SU-DHL-6 (cell line): ENCODE results near the gene PHKB.

Experiments
- H2AFZ ChIP-seq: fragments of 200-600 bp; sonication (generic); 2 replicates; pipeline ENCODE4 v1.6.1; 2014; ENCODE audit warnings: low read depth, mild to moderate bottlenecking, moderate library complexity, mixed read lengths, antibody characterized with exemption, low read length; ENCODE audit not compliant: severe bottlenecking
- H3F3A ChIP-seq: fragments of 200-600 bp; shearing (Covaris generic); 2 replicates; pipeline ENCODE4 v1.6.0; 2016; ENCODE audit warnings: antibody characterized with exemption, mild to moderate bottlenecking; ENCODE audit not compliant: insufficient read depth
- H3K27ac ChIP-seq: fragments of 200-600 bp; sonication (generic); 2 replicates; pipeline ENCODE4 v1.5.1; 2016; ENCODE audit warnings: low read depth, mild to moderate bottlenecking, low read length, moderate library complexity, mixed read lengths
- H3K27me3 ChIP-seq: fragments of 200-600 bp; sonication (generic), shearing (Covaris generic); 2 replicates; pipeline ENCODE4 v1.6.0; 2014; ENCODE audit warnings: mild to moderate bottlenecking, low read length
- H3K36me3 ChIP-seq: fragments of 200-600 bp; sonication (generic); 2 replicates; pipeline ENCODE4 v1.6.1; 2014; ENCODE audit warnings: mild to moderate bottlenecking, low read length, mixed read lengths
- H3K4me2 ChIP-seq: fragments of 300-600, 200-600 bp; shearing (Covaris generic), sonication (generic); 2 replicates; pipeline ENCODE4 v1.6.0; 2014; ENCODE audit warnings: low read length, low read depth, mild to moderate bottlenecking; ENCODE audit not compliant: poor library complexity, severe bottlenecking
- H3K4me3 ChIP-seq: fragments of 200-600 bp; sonication (generic); 2 replicates; pipeline ENCODE4 v1.5.1; 2014; ENCODE audit warnings: antibody characterized with exemption, low read length, mild to moderate bottlenecking, mixed read lengths; ENCODE audit not compliant: insufficient read depth, poor library complexity, severe bottlenecking
- H3K79me2 ChIP-seq: fragments of 200-600 bp; sonication (generic); 2 replicates; pipeline ENCODE4 v1.6.1; 2014; ENCODE audit warnings: mild to moderate bottlenecking, low read length, moderate library complexity; ENCODE audit not compliant: insufficient read depth
- H3K9ac ChIP-seq: fragments of 200-600 bp; sonication (generic); 2 replicates; pipeline ENCODE4 v1.7.0; 2014; ENCODE audit warnings: mild to moderate bottlenecking, low read length
- H3K9me2 ChIP-seq: fragments of 200-600 bp; sonication (generic); replicated peaks from 2 replicates; pipeline ENCODE4 v1.6.1; 2014; ENCODE audit warnings: low read length; ENCODE audit not compliant: insufficient read depth
- H3K9me3 ChIP-seq: fragments of 200-600 bp; sonication (generic); 2 replicates; pipeline ENCODE4 v1.6.1; 2014; ENCODE audit warnings: low read length, mixed read lengths; ENCODE audit not compliant: insufficient read depth
- H4K20me1 ChIP-seq: fragments of 200-600 bp; sonication (generic); 2 replicates; pipeline ENCODE4 v1.6.1; 2014; ENCODE audit warnings: low read depth, mild to moderate bottlenecking, antibody characterized with exemption, low read length, moderate library complexity, mixed read lengths
- EZH2phosphoT487 ChIP-seq: fragments of 200-600 bp; sonication (generic), shearing (Covaris generic); conservative IDR thresholded peaks from 2 replicates; pipeline ENCODE4 v1.6.1; 2018; ENCODE audit warnings: mild to moderate bottlenecking, antibody characterized with exemption, low read length, moderate library complexity, mixed read lengths
- TF ChIP-seq, protein P1 (sequence below): fragments of 200-600 bp; sonication (generic); IDR thresholded peaks from one replicate; pipeline ENCODE4 v1.5.1; 2017; ENCODE audit warnings: antibody characterized with exemption, mild to moderate bottlenecking, low read length, moderate library complexity; ENCODE audit not compliant: insufficient read depth, poor library complexity, severe bottlenecking

Gene PHKB

DNA sequence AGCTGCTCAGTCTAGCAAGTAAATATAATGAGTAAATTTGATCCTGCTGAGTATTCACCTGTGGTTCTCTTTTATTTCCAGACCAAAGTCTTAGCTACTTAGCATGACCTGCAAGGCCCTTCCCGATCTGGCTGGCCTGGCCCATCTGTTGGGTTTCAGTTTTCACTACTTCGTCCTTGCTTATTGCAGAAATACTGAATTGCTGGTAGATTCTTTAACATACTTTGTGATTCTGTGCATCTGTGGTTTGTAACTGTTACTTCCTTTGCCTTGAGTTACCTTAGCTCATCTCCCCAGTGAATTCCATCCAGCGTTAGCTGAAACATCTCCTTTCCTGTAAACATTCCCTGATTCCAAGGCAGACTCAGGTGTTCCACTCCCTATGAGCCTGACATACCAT is 131.1 kb downstream of the PHKB start:
- H3K27me3 ChIP-seq = no peaks in the 10 kb centered on the region
- H3K4me2 ChIP-seq = no peak overlapping the region
- no peak overlapping the region for H3K9ac ChIP-seq
- TF ChIP-seq, protein P1, sequence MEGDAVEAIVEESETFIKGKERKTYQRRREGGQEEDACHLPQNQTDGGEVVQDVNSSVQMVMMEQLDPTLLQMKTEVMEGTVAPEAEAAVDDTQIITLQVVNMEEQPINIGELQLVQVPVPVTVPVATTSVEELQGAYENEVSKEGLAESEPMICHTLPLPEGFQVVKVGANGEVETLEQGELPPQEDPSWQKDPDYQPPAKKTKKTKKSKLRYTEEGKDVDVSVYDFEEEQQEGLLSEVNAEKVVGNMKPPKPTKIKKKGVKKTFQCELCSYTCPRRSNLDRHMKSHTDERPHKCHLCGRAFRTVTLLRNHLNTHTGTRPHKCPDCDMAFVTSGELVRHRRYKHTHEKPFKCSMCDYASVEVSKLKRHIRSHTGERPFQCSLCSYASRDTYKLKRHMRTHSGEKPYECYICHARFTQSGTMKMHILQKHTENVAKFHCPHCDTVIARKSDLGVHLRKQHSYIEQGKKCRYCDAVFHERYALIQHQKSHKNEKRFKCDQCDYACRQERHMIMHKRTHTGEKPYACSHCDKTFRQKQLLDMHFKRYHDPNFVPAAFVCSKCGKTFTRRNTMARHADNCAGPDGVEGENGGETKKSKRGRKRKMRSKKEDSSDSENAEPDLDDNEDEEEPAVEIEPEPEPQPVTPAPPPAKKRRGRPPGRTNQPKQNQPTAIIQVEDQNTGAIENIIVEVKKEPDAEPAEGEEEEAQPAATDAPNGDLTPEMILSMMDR = no peak
- TF ChIP-seq EZH2phosphoT487 = no peak
- no peak overlapping the region for H2AFZ ChIP-seq
- H3K79me2 ChIP-seq = no peaks in the 10 kb centered on the region
- H3K27ac ChIP-seq = no peak overlapping the region
- no peaks in the 10 kb centered on the region for H3F3A ChIP-seq
- no peak overlapping the region for H3K4me3 ChIP-seq
- H3K9me3 ChIP-seq = no peaks in the 10 kb centered on the region
- H3K9me2 ChIP-seq = no peaks in the 10 kb centered on the region
- peaks cover 23% of the 10 kb centered on the region; the same call in 1 of the 2 replicates for H3K36me3 ChIP-seq
- H4K20me1 ChIP-seq = no peaks in the 10 kb centered on the region

DNA sequence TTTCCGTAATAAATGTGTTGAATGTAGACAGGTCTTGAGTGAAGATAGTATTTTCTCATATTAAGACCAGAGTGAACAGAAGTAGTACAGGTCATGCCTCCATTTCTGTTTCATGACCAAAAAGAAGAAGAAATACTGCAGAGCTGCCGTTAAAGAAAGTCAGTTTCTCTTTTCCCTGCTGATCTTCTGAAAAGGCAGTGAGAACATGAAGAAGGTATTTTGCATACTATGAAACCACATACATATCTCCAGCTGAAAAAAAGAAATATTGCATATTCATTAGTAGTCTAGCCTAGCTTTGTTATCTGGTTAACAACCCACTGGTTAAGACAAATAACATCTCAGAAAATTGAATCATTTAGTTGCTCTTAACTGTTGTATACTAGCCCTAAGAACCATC is 138.4 kb downstream of the PHKB start:
- Histone ChIP-seq H3K36me3 (peaks cover 4% of the 10 kb centered on the region; the same call in 1 of the 2 replicates), H2AFZ (no peak overlapping the region), H3K9me3 (no peaks in the 10 kb centered on the region), H3K27ac (peak overlapping the region; percentile 98), H3F3A (peaks cover 30% of the 10 kb centered on the region), H3K9ac (peak overlapping the region; percentile 43), H3K79me2 (no peaks in the 10 kb centered on the region), H4K20me1 (no peaks in the 10 kb centered on the region), H3K4me3 (peak overlapping the region; percentile 25), H3K27me3 (no peaks in the 10 kb centered on the region), H3K9me2 (no peaks in the 10 kb centered on the region), H3K4me2 (peak overlapping the region; percentile 82)
- TF ChIP-seq, protein P1 = no peak
- no peak for TF ChIP-seq EZH2phosphoT487

- Histone ChIP-seq H4K20me1 (no peaks in the 10 kb centered on the region), H3K27ac (peak overlapping the region; percentile 98), H3K4me3 (no peak overlapping the region), H3K9me3 (no peaks in the 10 kb centered on the region), H2AFZ (no peak overlapping the region), H3K9ac (peak overlapping the region; percentile 43), H3K27me3 (no peaks in the 10 kb centered on the region), H3K36me3 (peaks cover 4% of the 10 kb centered on the region; the same call in 1 of the 2 replicates), H3K9me2 (no peaks in the 10 kb centered on the region), H3F3A (peaks cover 30% of the 10 kb centered on the region), H3K4me2 (peak overlapping the region; percentile 82), H3K79me2 (no peaks in the 10 kb centered on the region)
- TF ChIP-seq EZH2phosphoT487 = no peak
- TF ChIP-seq, protein P1 = no peak
Observed at GRCh38 chr16:47600376-47600775, 139.2 kb downstream of the PHKB start.

DNA sequence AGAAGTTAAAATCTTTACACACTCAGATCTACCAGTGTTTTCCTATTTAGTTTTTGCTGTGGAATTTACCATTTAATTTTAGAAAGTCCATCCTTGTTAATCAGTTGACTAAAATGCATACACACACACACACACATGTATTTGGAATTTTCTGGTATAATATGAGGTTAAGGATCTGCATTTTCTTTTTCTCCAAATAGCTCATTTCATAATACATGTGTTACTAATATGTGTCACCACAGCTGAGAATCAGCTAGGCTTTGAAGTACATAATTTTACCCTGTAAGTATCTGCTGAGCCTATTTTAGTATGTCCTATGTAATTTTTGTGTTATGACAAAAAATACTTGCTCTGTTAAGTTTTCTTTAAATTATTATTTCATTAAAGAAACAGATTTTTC is 143.2 kb downstream of the PHKB start:
- peak overlapping the region; percentile 41; the same call in 1 of the 2 replicates for H3K27ac ChIP-seq
- H3K9me2 ChIP-seq = no peaks in the 10 kb centered on the region
- TF ChIP-seq, protein P1 = no peak
- TF ChIP-seq EZH2phosphoT487 = no peak
- no peaks in the 10 kb centered on the region for H3K9me3 ChIP-seq
- H3F3A ChIP-seq = peaks cover 23% of the 10 kb centered on the region
- no peak overlapping the region for H3K4me3 ChIP-seq
- no peaks in the 10 kb centered on the region for H4K20me1 ChIP-seq
- no peak overlapping the region for H3K9ac ChIP-seq
- H3K36me3 ChIP-seq = peaks cover 7% of the 10 kb centered on the region; the same call in 1 of the 2 replicates
- no peak overlapping the region for H2AFZ ChIP-seq
- H3K79me2 ChIP-seq = no peaks in the 10 kb centered on the region
- no peaks in the 10 kb centered on the region for H3K27me3 ChIP-seq
- H3K4me2 ChIP-seq = no peak overlapping the region
